H1 (cell line): Measurements from ENCODE around the gene HSD17B2. TPM values are rescaled to one million over a fixed set of nuclear protein-coding genes. Genes with fewer than 3 reads are reported as not detected.
A peak's percentile ranks its signal among the peaks of the same experiment; 100 is the strongest.

Experiments used
- CTCF ChIA-PET: fragments of 300-600 bp; sonication (Branson Sonifier 250); formaldehyde crosslinking; loops from one replicate; lab custom pipeline; 2021; ENCODE audit not compliant: partially characterized antibody; lab: Charles Lee
- POLR2A ChIA-PET: fragments of 300-600 bp; sonication (Branson Sonifier 250); formaldehyde crosslinking; loops from one replicate; lab custom pipeline; 2021; ENCODE audit warnings: inconsistent platforms; ENCODE audit not compliant: partially characterized antibody; lab: Charles Lee
- DNase-seq, 2 experiments: peaks; one replicate each; pipeline versions ENCODE4 v3.0.0 to v3.0.0-alpha.2; 2010 to 2022; ENCODE audit warnings: low spot score in 2 of 2, low read depth in 1 of 2, mixed read lengths in 1 of 2
- FAIRE-seq: peaks from 2 replicates; lab custom pipeline; 2011; peaks lifted over from hg19 to GRCh38; lab: Jason Lieb, UNC
- H2AFZ ChIP-seq: 2 replicates; pipeline ENCODE4 v1.8.1; 2012; ENCODE audit warnings: low read length, inconsistent platforms
- H2AK5ac ChIP-seq: 2 replicates; pipeline ENCODE4 v1.6.1; 2013; ENCODE audit warnings: low read depth, low read length
- H2BK120ac ChIP-seq: replicated peaks from 2 replicates; pipeline ENCODE3; 2013; ENCODE audit warnings: low read depth, low read length, inconsistent platforms
- H2BK12ac ChIP-seq: 2 replicates; pipeline ENCODE4 v1.6.1; 2013; ENCODE audit warnings: low read depth, low read length
- H2BK15ac ChIP-seq: 2 replicates; pipeline ENCODE4 v1.6.1; 2013; ENCODE audit warnings: low read length
- H2BK20ac ChIP-seq: 2 replicates; pipeline ENCODE4 v1.6.1; 2013; ENCODE audit warnings: low read length
- H2BK5ac ChIP-seq: 2 replicates; pipeline ENCODE4 v1.6.1; 2013; ENCODE audit warnings: low read depth, low read length
- H3K14ac ChIP-seq: 2 replicates; pipeline ENCODE4 v1.6.1; 2013; ENCODE audit warnings: inconsistent platforms; ENCODE audit not compliant: insufficient read length
- H3K18ac ChIP-seq: 2 replicates; pipeline ENCODE4 v1.6.1; 2013; ENCODE audit warnings: low read length; ENCODE audit errors: extremely low read depth
- H3K23ac ChIP-seq: 2 replicates; pipeline ENCODE4 v1.6.1; 2013; ENCODE audit warnings: inconsistent platforms; ENCODE audit not compliant: insufficient read length
- H3K23me2 ChIP-seq: 2 replicates; pipeline ENCODE4 v1.6.1; 2013; ENCODE audit warnings: low read depth, low read length
- H3K27ac ChIP-seq: 2 replicates; pipeline ENCODE4 v1.6.1; 2011; ENCODE audit warnings: low read depth, low read length, inconsistent platforms
- H3K27me3 ChIP-seq, 4 experiments: replicated peaks in 1 of 4; 1 replicate in 1 of 4; 2 replicates in 3 of 4; pipeline versions ENCODE4 v1.6.1 to v1.8.1; 2011 to 2013; ENCODE audit warnings: low read length in 3 of 4, mild to moderate bottlenecking in 3 of 4, inconsistent platforms in 2 of 4, mixed read lengths in 2 of 4, moderate library complexity in 1 of 4; ENCODE audit not compliant: control insufficient read depth in 3 of 4, insufficient read depth in 3 of 4; ENCODE audit errors: extremely low read depth in 1 of 4
- H3K36me3 ChIP-seq, 4 experiments: 2 replicates each; pipeline versions ENCODE4 v1.6.1 to v1.8.1; 2011 to 2013; ENCODE audit warnings: mild to moderate bottlenecking in 4 of 4, low read length in 3 of 4, moderate library complexity in 2 of 4, control low read depth in 1 of 4, inconsistent platforms in 1 of 4; ENCODE audit not compliant: insufficient read depth in 4 of 4, control insufficient read depth in 2 of 4
- H3K4ac ChIP-seq: replicated peaks from 2 replicates; pipeline ENCODE3; 2013; ENCODE audit warnings: low read length, low read depth, mixed read lengths, inconsistent platforms; ENCODE audit not compliant: insufficient read length
- H3K4me1 ChIP-seq, 4 experiments: replicated peaks in 1 of 4; 1 replicate in 1 of 4; 2 replicates in 3 of 4; pipeline versions ENCODE4 v1.6.1 to v1.8.1; 2011 to 2013; ENCODE audit warnings: low read length in 3 of 4, inconsistent platforms in 2 of 4, mixed read lengths in 1 of 4; ENCODE audit not compliant: insufficient read depth in 4 of 4, control insufficient read depth in 3 of 4
- H3K4me2 ChIP-seq, 2 experiments: 2 replicates each; pipeline versions ENCODE4 v1.6.1 to v1.8.1; 2011 to 2013; ENCODE audit warnings: low read depth in 2 of 2, low read length in 2 of 2, control low read depth in 1 of 2, inconsistent platforms in 1 of 2, mild to moderate bottlenecking in 1 of 2; ENCODE audit not compliant: insufficient read depth in 1 of 2
- H3K4me3 ChIP-seq, 4 experiments: fragments of 200-600, 300-600 bp in 1 of 4; sonication (generic), shearing (Covaris generic), sonication (Bioruptor Twin) in 1 of 4; 2 replicates each; pipeline versions ENCODE4 v1.5.1 to v1.8.1; 2011 to 2016; ENCODE audit warnings: low read length in 4 of 4, low read depth in 3 of 4, control low read depth in 2 of 4, inconsistent platforms in 2 of 4, mild to moderate bottlenecking in 2 of 4, mixed read lengths in 1 of 4, moderate library complexity in 1 of 4; ENCODE audit not compliant: insufficient read depth in 2 of 4; ENCODE audit errors: extremely low read depth in 1 of 4
- H3K56ac ChIP-seq: replicated peaks from 2 replicates; pipeline ENCODE3; 2013; ENCODE audit warnings: low read depth, mild to moderate bottlenecking, mixed read lengths, low read length, inconsistent platforms; ENCODE audit not compliant: insufficient read length
- H3K79me1 ChIP-seq: 2 replicates; pipeline ENCODE4 v1.6.1; 2013; ENCODE audit warnings: low read depth, low read length, control low read depth
- H3K79me2 ChIP-seq, 2 experiments: 2 replicates each; pipeline versions ENCODE4 v1.6.1 to v1.8.1; 2012 to 2013; ENCODE audit warnings: low read length in 2 of 2, mild to moderate bottlenecking in 2 of 2, inconsistent platforms in 1 of 2; ENCODE audit not compliant: insufficient read depth in 2 of 2, control insufficient read depth in 1 of 2
- H3K9ac ChIP-seq, 4 experiments: replicated peaks in 1 of 4; 1 replicate in 1 of 4; 2 replicates in 3 of 4; pipeline versions ENCODE4 v1.6.1 to v1.8.1; 2011 to 2013; ENCODE audit warnings: low read depth in 3 of 4, low read length in 3 of 4, control low read depth in 2 of 4, mild to moderate bottlenecking in 2 of 4, moderate library complexity in 2 of 4, inconsistent platforms in 1 of 4; ENCODE audit errors: extremely low read depth in 1 of 4
- H3K9me3 ChIP-seq, 2 experiments: 2 replicates each; pipeline versions ENCODE4 v1.6.1 to v1.8.1; 2012 to 2013; ENCODE audit warnings: mild to moderate bottlenecking in 2 of 2, moderate library complexity in 2 of 2, control low read depth in 1 of 2, inconsistent platforms in 1 of 2, low read depth in 1 of 2, low read length in 1 of 2, mixed read lengths in 1 of 2; ENCODE audit not compliant: insufficient read depth in 2 of 2
- H4K20me1 ChIP-seq, 2 experiments: replicated peaks in 1 of 2; 2 replicates each; pipeline versions ENCODE3 to v1.8.1; 2011 to 2013; ENCODE audit warnings: inconsistent platforms in 2 of 2, low read length in 2 of 2, mild to moderate bottlenecking in 1 of 2; ENCODE audit not compliant: insufficient read depth in 2 of 2, control insufficient read depth in 1 of 2
- H4K5ac ChIP-seq: 2 replicates; pipeline ENCODE4 v1.6.1; 2013; ENCODE audit warnings: low read length, low read depth, mixed read lengths, inconsistent platforms; ENCODE audit not compliant: insufficient read length
- H4K8ac ChIP-seq: 2 replicates; pipeline ENCODE4 v1.8.0; 2013; ENCODE audit warnings: mild to moderate bottlenecking, moderate library complexity, low read length, inconsistent platforms; ENCODE audit not compliant: insufficient read depth; ENCODE audit errors: extremely low read depth
- H4K91ac ChIP-seq: replicated peaks from 2 replicates; pipeline ENCODE3; 2013; ENCODE audit warnings: low read length, mixed read lengths, inconsistent platforms; ENCODE audit not compliant: insufficient read length
- CEBPB ChIP-seq: IDR thresholded peaks from 2 replicates; pipeline ENCODE4 v1.6.1; 2012; ENCODE audit warnings: low read depth, low read length
- CTCF ChIP-seq, 3 experiments: IDR thresholded peaks; 1 replicate in 2 of 3; 2 replicates in 1 of 3; pipeline versions ENCODE4 v1.5.1 to v1.6.1; 2011; ENCODE audit warnings: low read length in 3 of 3, mild to moderate bottlenecking in 3 of 3, inconsistent platforms in 2 of 3, low read depth in 1 of 3, moderate library complexity in 1 of 3; ENCODE audit not compliant: insufficient read depth in 1 of 3; ENCODE audit errors: control extremely low read depth in 1 of 3
- E2F6 ChIP-seq: IDR thresholded peaks from 2 replicates; pipeline ENCODE4 v1.6.1; 2012; ENCODE audit warnings: inconsistent platforms
- EP300 ChIP-seq, 2 experiments: IDR thresholded peaks; 1 replicate in 1 of 2; 2 replicates in 1 of 2; pipeline ENCODE4 v1.6.1; 2011 to 2012; ENCODE audit warnings: low read depth in 2 of 2, low read length in 2 of 2, mild to moderate bottlenecking in 2 of 2, borderline replicate concordance in 1 of 2, inconsistent platforms in 1 of 2, moderate library complexity in 1 of 2
- FOSL1 ChIP-seq: IDR thresholded peaks from 2 replicates; pipeline ENCODE4 v1.6.1; 2011; ENCODE audit warnings: mild to moderate bottlenecking, low read depth, low read length, moderate library complexity; ENCODE audit not compliant: insufficient read depth
- GABPA ChIP-seq: IDR thresholded peaks from 2 replicates; pipeline ENCODE4 v1.6.1; 2011; ENCODE audit warnings: mild to moderate bottlenecking, low read length, moderate library complexity, borderline replicate concordance; ENCODE audit not compliant: insufficient read depth
- SRF ChIP-seq: IDR thresholded peaks from 2 replicates; pipeline ENCODE4 v1.6.1; 2011; ENCODE audit warnings: mild to moderate bottlenecking, low read depth, low read length, moderate library complexity
- WGBS, 2 experiments: shearing (Covaris generic) in 1 of 2; methylation state at CpG; one replicate each; pipeline versions ENCODE4 v1.1.6 to v1.1.7; 2013 to 2015; ENCODE audit warnings: low lambda C conversion rate in 2 of 2, mixed read lengths in 2 of 2, inconsistent platforms in 1 of 2, low coverage in 1 of 2, missing lambda C conversion rate in 1 of 2; ENCODE audit not compliant: insufficient replicate concordance in 2 of 2, insufficient coverage in 1 of 2, insufficient read length in 1 of 2; ENCODE audit errors: extremely low coverage in 1 of 2, missing lambda C conversion rate in 1 of 2; 5-methylcytosine and 5-hydroxymethylcytosine counted together
- polyA plus RNA-seq, 7 experiments: library from polyadenylated mRNA; depleted of rRNA in 3 of 7; stranded (reverse) in 5 of 7; unstranded in 2 of 7; fragments of >200 nt in 5 of 7; fragments of 200-250 nt in 2 of 7; gene quantifications; 1 replicate in 5 of 7; 2 replicates in 1 of 7; 4 replicates in 1 of 7; pipeline versions ENCODE4 v1.2.1 to v1.2.3, GENCODE V29; 2011 to 2013; ENCODE audit warnings: missing spikeins in 2 of 7, mixed read lengths in 2 of 7
- total RNA-seq: library from RNA; stranded (reverse); fragmentation: NEBNext Ultra II Directional; extraction: Animal tissue kit (Norgen Biotek cat#: 25700); gene quantifications from 2 replicates; pipeline ENCODE4 v1.2.1, GENCODE V29; 2021

Gene HSD17B2
- total and polyA plus RNA-seq, 2 of the 8 experiments (the other 6 are each of a cell fraction or from before 2014, with no cell fraction given), result not detected

GRCh38 chr16:82071421-82071820 lies 36.4 kb downstream of the HSD17B2 start:
- Histone ChIP-seq H3K23ac (no peak overlapping the region), H2BK5ac (no peak overlapping the region), H2BK120ac (no peak overlapping the region), H3K4me1 (no peaks in the 10 kb centered on the region), H3K4me3 (no peak overlapping the region), H3K4me2 (no peak overlapping the region), H2BK20ac (no peak overlapping the region), H3K79me1 (no peaks in the 10 kb centered on the region), H4K91ac (no peak overlapping the region), H2AK5ac (no peak overlapping the region), H3K23me2 (no peaks in the 10 kb centered on the region; the same call in 1 of the 2 replicates), H2AFZ (0 out of 2 replicates have a peak overlapping the region, but pooled peaks have one; percentile 2), H4K5ac (no peak overlapping the region), H4K8ac (no peak overlapping the region), H3K79me2 (no peaks in the 10 kb centered on the region), H3K4ac (no peak overlapping the region), H3K14ac (no peak overlapping the region), H3K56ac (no peak overlapping the region), H3K36me3 (no peaks in the 10 kb centered on the region), H3K9ac (no peak overlapping the region), H4K20me1 (no peaks in the 10 kb centered on the region), H3K27me3 (no peaks in the 10 kb centered on the region), H3K27ac (no peak overlapping the region), H3K18ac (no peak overlapping the region), H2BK15ac (no peak overlapping the region), H2BK12ac (no peak overlapping the region), H3K9me3 (no peaks in the 10 kb centered on the region)
- peak; percentile 57 for FAIRE-seq
- CTCF ChIA-PET, result interaction anchor here (0.7 kb wide), 1 partner anchor 37 kb away, joined by 3 read pairs; no protein-coding TSS in a partner anchor
- POLR2A ChIA-PET, result no interaction called here
- TF ChIP-seq SRF (no peak), GABPA (no peak), CEBPB (no peak), FOSL1 (no peak), CTCF (IDR thresholded peaks at IDR 0.05; ENCODE audit: control extremely low read depth in 1 of 3, insufficient read depth in 1 of 3, low read depth in 1 of 3, low read length in 3 of 3) (no peak), E2F6 (no peak), EP300 (IDR thresholded peaks at IDR 0.05; ENCODE audit: borderline replicate concordance in 1 of 2, low read depth in 2 of 2, low read length in 2 of 2) (no peak)
- DNase-seq, result no peak
- 88% methylated on average over 4 of the region's 4 CpGs; no CpG with 5 or more reads in 1 of the 2 experiments for WGBS, 2 experiments
